ENCODE measurements around the gene HIBCH. TPM values are rescaled to one million over a fixed set of nuclear protein-coding genes. Genes with fewer than 3 reads are reported as not detected.

The HIBCH gene
- polyA plus RNA-seq, 1 of the 3 experiments (the other 2 are of a cell fraction): 8.4 TPM

GRCh38 chr2:190162851-190163250, 156.8 kb downstream of the HIBCH start:
- no peak for DNase-seq
- no peaks in the 10 kb centered on the region for H3K4me1 ChIP-seq (ENCODE audit: control insufficient read depth in 1 of 2, insufficient read depth in 2 of 2, low read depth in 1 of 2, low read length in 1 of 2)
- no peak for TF ChIP-seq GABPA (IDR thresholded peaks at IDR 0.05; ENCODE audit: low read depth)
- no peak for TF ChIP-seq POLR2AphosphoS5 (IDR thresholded peaks at IDR 0.05; ENCODE audit: low read depth, low read length)
- no peak for TF ChIP-seq MEF2A (IDR thresholded peaks at IDR 0.05; ENCODE audit: borderline replicate concordance, low read depth)
- TF ChIP-seq FOSL2 (IDR thresholded peaks at IDR 0.05; ENCODE audit: borderline replicate concordance, low read depth): no peak
- no peak for TF ChIP-seq FOXJ3 (CRISPR knock-in tag; IDR thresholded peaks at IDR 0.05)
- TF ChIP-seq PBX3 (IDR thresholded peaks at IDR 0.05): no peak
- no peaks in the 10 kb centered on the region; the same call in 1 of the 2 replicates for H3K9me2 ChIP-seq
- no peak overlapping the region for H3K9ac ChIP-seq
- ChIA-PET CTCF (interaction anchor here (1.0 to 5.1 kb wide), 2 partner anchors 18 to 74 kb away, joined by 3 to 25 read pairs; a partner anchor contains a TSS), POLR2A (no interaction called here)
- no peaks in the 10 kb centered on the region for H3K36me3 ChIP-seq (replicated peaks in 1 of 2; ENCODE audit: control insufficient read depth in 1 of 2, insufficient read depth in 2 of 2, low read length in 1 of 2)
- H4K20me1 ChIP-seq (ENCODE audit: insufficient read depth): no peaks in the 10 kb centered on the region
- H3K9me3 ChIP-seq: 0 out of 2 replicates have a peak, but pooled peaks cover 6% of the 10 kb centered on the region
- no peak overlapping the region for H3K4me2 ChIP-seq
- no peaks in the 10 kb centered on the region for H3F3A ChIP-seq (replicated peaks; ENCODE audit: insufficient read depth)
- no peaks in the 10 kb centered on the region for H3K27me3 ChIP-seq (ENCODE audit: insufficient read depth)
- 94% methylated on average over 10 of the region's 11 CpGs for WGBS (ENCODE audit: low lambda C conversion rate)
- H3K4me3 ChIP-seq (ENCODE audit: low read depth in 2 of 2, low read length in 1 of 2): no peak overlapping the region
- no peaks in the 10 kb centered on the region for H3K79me2 ChIP-seq (ENCODE audit: insufficient read depth)
- H2AFZ ChIP-seq (ENCODE audit: low read depth): no peak overlapping the region
- H3K27ac ChIP-seq (ENCODE audit: low read depth in 2 of 2, low read length in 1 of 2): no peak overlapping the region

GRCh38 chr2:190159453-190159852, 160.2 kb downstream of the HIBCH start:
- Histone ChIP-seq H3F3A (replicated peaks; ENCODE audit: insufficient read depth) (no peaks in the 10 kb centered on the region), H3K27ac (ENCODE audit: low read depth in 2 of 2, low read length in 1 of 2) (no peak overlapping the region)
- CTCF ChIA-PET: interaction anchor here (5.1 kb wide), 1 partner anchor 21 kb away, joined by 25 read pairs; a partner anchor contains a TSS
- TF ChIP-seq GABPA (IDR thresholded peaks at IDR 0.05; ENCODE audit: low read depth) (no peak), TEAD4 (IDR thresholded peaks at IDR 0.05; ENCODE audit: borderline replicate concordance, insufficient read depth) (no peak), SMC3 (IDR thresholded peaks at IDR 0.05; ENCODE audit: low read depth, low read length) (no peak), GATA2 (CRISPR knock-in tag; IDR thresholded peaks at IDR 0.05) (no peak), MEF2A (IDR thresholded peaks at IDR 0.05; ENCODE audit: borderline replicate concordance, low read depth) (no peak), EP300 (IDR thresholded peaks at IDR 0.05; ENCODE audit: borderline replicate concordance in 1 of 2, low read depth in 1 of 2, low read length in 1 of 2) (no peak), MXI1 (IDR thresholded peaks at IDR 0.05; ENCODE audit: low read depth, low read length) (no peak), RAD21 (IDR thresholded peaks at IDR 0.05; ENCODE audit: low read length) (no peak), RFX5 (IDR thresholded peaks at IDR 0.05; ENCODE audit: low read length) (no peak), NRF1 (IDR thresholded peaks at IDR 0.05; ENCODE audit: low read depth, low read length) (no peak), SIN3A (IDR thresholded peaks at IDR 0.05; ENCODE audit: borderline replicate concordance, low read depth, low read length) (no peak), TAF1 (IDR thresholded peaks at IDR 0.05; ENCODE audit: borderline replicate concordance, low read depth, low read length) (no peak), FOXJ3 (CRISPR knock-in tag; IDR thresholded peaks at IDR 0.05) (no peak), RCOR1 (IDR thresholded peaks at IDR 0.05; ENCODE audit: low read length) (no peak)
- TF ChIP-seq, protein P1, sequence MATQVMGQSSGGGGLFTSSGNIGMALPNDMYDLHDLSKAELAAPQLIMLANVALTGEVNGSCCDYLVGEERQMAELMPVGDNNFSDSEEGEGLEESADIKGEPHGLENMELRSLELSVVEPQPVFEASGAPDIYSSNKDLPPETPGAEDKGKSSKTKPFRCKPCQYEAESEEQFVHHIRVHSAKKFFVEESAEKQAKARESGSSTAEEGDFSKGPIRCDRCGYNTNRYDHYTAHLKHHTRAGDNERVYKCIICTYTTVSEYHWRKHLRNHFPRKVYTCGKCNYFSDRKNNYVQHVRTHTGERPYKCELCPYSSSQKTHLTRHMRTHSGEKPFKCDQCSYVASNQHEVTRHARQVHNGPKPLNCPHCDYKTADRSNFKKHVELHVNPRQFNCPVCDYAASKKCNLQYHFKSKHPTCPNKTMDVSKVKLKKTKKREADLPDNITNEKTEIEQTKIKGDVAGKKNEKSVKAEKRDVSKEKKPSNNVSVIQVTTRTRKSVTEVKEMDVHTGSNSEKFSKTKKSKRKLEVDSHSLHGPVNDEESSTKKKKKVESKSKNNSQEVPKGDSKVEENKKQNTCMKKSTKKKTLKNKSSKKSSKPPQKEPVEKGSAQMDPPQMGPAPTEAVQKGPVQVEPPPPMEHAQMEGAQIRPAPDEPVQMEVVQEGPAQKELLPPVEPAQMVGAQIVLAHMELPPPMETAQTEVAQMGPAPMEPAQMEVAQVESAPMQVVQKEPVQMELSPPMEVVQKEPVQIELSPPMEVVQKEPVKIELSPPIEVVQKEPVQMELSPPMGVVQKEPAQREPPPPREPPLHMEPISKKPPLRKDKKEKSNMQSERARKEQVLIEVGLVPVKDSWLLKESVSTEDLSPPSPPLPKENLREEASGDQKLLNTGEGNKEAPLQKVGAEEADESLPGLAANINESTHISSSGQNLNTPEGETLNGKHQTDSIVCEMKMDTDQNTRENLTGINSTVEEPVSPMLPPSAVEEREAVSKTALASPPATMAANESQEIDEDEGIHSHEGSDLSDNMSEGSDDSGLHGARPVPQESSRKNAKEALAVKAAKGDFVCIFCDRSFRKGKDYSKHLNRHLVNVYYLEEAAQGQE (IDR thresholded peaks at IDR 0.05; ENCODE audit: low read depth, low read length): no peak
- TF ChIP-seq, protein P2, sequence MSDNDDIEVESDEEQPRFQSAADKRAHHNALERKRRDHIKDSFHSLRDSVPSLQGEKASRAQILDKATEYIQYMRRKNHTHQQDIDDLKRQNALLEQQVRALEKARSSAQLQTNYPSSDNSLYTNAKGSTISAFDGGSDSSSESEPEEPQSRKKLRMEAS (IDR thresholded peaks at IDR 0.05; ENCODE audit: low read depth): no peak
- TF ChIP-seq, protein P3, sequence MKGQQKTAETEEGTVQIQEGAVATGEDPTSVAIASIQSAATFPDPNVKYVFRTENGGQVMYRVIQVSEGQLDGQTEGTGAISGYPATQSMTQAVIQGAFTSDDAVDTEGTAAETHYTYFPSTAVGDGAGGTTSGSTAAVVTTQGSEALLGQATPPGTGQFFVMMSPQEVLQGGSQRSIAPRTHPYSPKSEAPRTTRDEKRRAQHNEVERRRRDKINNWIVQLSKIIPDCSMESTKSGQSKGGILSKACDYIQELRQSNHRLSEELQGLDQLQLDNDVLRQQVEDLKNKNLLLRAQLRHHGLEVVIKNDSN (IDR thresholded peaks at IDR 0.05; ENCODE audit: borderline replicate concordance, low read depth): no peak
- TF ChIP-seq, protein P4, sequence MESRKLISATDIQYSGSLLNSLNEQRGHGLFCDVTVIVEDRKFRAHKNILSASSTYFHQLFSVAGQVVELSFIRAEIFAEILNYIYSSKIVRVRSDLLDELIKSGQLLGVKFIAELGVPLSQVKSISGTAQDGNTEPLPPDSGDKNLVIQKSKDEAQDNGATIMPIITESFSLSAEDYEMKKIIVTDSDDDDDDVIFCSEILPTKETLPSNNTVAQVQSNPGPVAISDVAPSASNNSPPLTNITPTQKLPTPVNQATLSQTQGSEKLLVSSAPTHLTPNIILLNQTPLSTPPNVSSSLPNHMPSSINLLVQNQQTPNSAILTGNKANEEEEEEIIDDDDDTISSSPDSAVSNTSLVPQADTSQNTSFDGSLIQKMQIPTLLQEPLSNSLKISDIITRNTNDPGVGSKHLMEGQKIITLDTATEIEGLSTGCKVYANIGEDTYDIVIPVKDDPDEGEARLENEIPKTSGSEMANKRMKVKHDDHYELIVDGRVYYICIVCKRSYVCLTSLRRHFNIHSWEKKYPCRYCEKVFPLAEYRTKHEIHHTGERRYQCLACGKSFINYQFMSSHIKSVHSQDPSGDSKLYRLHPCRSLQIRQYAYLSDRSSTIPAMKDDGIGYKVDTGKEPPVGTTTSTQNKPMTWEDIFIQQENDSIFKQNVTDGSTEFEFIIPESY (IDR thresholded peaks at IDR 0.05; ENCODE audit: borderline replicate concordance, low read depth): no peak

More at GRCh38 chr2:190159453-190159852, 160.2 kb downstream of the HIBCH start:
- Histone ChIP-seq H3K9me3 (no peaks in the 10 kb centered on the region), H3K27me3 (ENCODE audit: insufficient read depth) (no peaks in the 10 kb centered on the region), H3K36me3 (replicated peaks in 1 of 2; ENCODE audit: control insufficient read depth in 1 of 2, insufficient read depth in 2 of 2, low read length in 1 of 2) (no peaks in the 10 kb centered on the region), H3K4me1 (ENCODE audit: control insufficient read depth in 1 of 2, insufficient read depth in 2 of 2, low read depth in 1 of 2, low read length in 1 of 2) (no peaks in the 10 kb centered on the region), H3K4me3 (ENCODE audit: low read depth in 2 of 2, low read length in 1 of 2) (no peak overlapping the region), H4K20me1 (ENCODE audit: insufficient read depth) (no peaks in the 10 kb centered on the region), H3K79me2 (ENCODE audit: insufficient read depth) (no peaks in the 10 kb centered on the region), H3K9ac (no peak overlapping the region), H3K4me2 (no peak overlapping the region), H3K9me2 (no peaks in the 10 kb centered on the region), H2AFZ (ENCODE audit: low read depth) (no peak overlapping the region)
- no peak for DNase-seq
- POLR2A ChIA-PET: no interaction called here
- 88% methylated on average over 3 of the region's 3 CpGs for WGBS (ENCODE audit: low lambda C conversion rate)

All from SK-N-SH (cell line).